ENCODE results near the gene CAMK2G.

Gene CAMK2G

GRCh38 chr10:73801253-73801590 is 73.1 kb downstream of the CAMK2G start:
- no peak for DNase-seq
- H3K36me3 ChIP-seq: peaks cover 3% of the 10 kb centered on the region
- no peaks in the 10 kb centered on the region for H3K4me1 ChIP-seq

GRCh38 chr10:73800560-73801252 is 73.6 kb downstream of the CAMK2G start:
- no peak for DNase-seq
- H3K9me3 ChIP-seq: no peaks in the 10 kb centered on the region
- no peaks in the 10 kb centered on the region for H3K4me1 ChIP-seq
- H3K36me3 ChIP-seq: peaks cover 3% of the 10 kb centered on the region
- H3K27me3 ChIP-seq: no peaks in the 10 kb centered on the region
- H3K4me3 ChIP-seq (ENCODE audit: low read depth, low read length): no peak overlapping the region
- TF ChIP-seq CTCF (IDR thresholded peaks at IDR 0.05; ENCODE audit: low read depth, low read length): no peak

More at GRCh38 chr10:73801253-73801590, 73.1 kb downstream of the CAMK2G start:
- TF ChIP-seq CTCF (IDR thresholded peaks at IDR 0.05; ENCODE audit: low read depth, low read length): no peak
- no peak overlapping the region for H3K4me3 ChIP-seq (ENCODE audit: low read depth, low read length)
- no peaks in the 10 kb centered on the region for H3K9me3 ChIP-seq
- H3K27me3 ChIP-seq: no peaks in the 10 kb centered on the region

- peaks cover 3% of the 10 kb centered on the region for H3K36me3 ChIP-seq
- H3K4me1 ChIP-seq: no peaks in the 10 kb centered on the region
- no peak for DNase-seq
- no peaks in the 10 kb centered on the region for H3K9me3 ChIP-seq
- H3K4me3 ChIP-seq (ENCODE audit: low read depth, low read length): no peak overlapping the region
- no peak for TF ChIP-seq CTCF (IDR thresholded peaks at IDR 0.05; ENCODE audit: low read depth, low read length)
- H3K27me3 ChIP-seq: no peaks in the 10 kb centered on the region
Observed at GRCh38 chr10:73799899-73800559, 74.3 kb downstream of the CAMK2G start.

GRCh38 chr10:73798927-73799560 is 75.3 kb downstream of the CAMK2G start:
- DNase-seq: no peak
- TF ChIP-seq CTCF (IDR thresholded peaks at IDR 0.05; ENCODE audit: low read depth, low read length): no peak
- no peaks in the 10 kb centered on the region for H3K27me3 ChIP-seq
- no peak overlapping the region for H3K4me3 ChIP-seq (ENCODE audit: low read depth, low read length)
- peaks cover 3% of the 10 kb centered on the region for H3K36me3 ChIP-seq
- H3K9me3 ChIP-seq: no peaks in the 10 kb centered on the region
- H3K4me1 ChIP-seq: no peaks in the 10 kb centered on the region

- no peak for DNase-seq
Observed at GRCh38 chr10:73798087-73798486, 76.3 kb downstream of the CAMK2G start.

More at GRCh38 chr10:73798087-73798486, 76.3 kb downstream of the CAMK2G start:
- Histone ChIP-seq H3K27me3 (no peaks in the 10 kb centered on the region), H3K9me3 (no peaks in the 10 kb centered on the region), H3K4me1 (no peaks in the 10 kb centered on the region), H3K4me3 (ENCODE audit: low read depth, low read length) (no peak overlapping the region), H3K36me3 (peaks cover 3% of the 10 kb centered on the region)
- no peak for TF ChIP-seq CTCF (IDR thresholded peaks at IDR 0.05; ENCODE audit: low read depth, low read length)

All from BE2C (cell line).